IMR-90 (cell line): ENCODE results near the gene PDILT. TPM values are rescaled to one million over a fixed set of nuclear protein-coding genes. Genes with fewer than 3 reads are reported as not detected.

ENCODE experiments used
- ATAC-seq: fragments of 200-7000 bp; cut with Tn5 transposase; 2 replicates; pipeline ENCODE4 v1.9.1; 2020; ENCODE audit warnings: low read depth, mild to moderate bottlenecking, moderate library complexity
- BruUV-seq: library from RNA; stranded (reverse); fragments of 400-500 nt; replicated peaks from 2 replicates; lab custom pipeline; 2021; lab: Mats Ljungman, UMichigan
- CTCF ChIA-PET: fragments of 300-600 bp; formaldehyde crosslinking; extraction: SDS; loops from one replicate; lab custom pipeline; 2021; ENCODE audit warnings: antibody characterized with exemption; lab: Yijun Ruan, JAX
- POLR2A ChIA-PET: fragments of 300-600 bp; sonication (Branson Sonifier 250); formaldehyde crosslinking; loops from one replicate; lab custom pipeline; 2022; ENCODE audit warnings: antibody characterized with exemption; ENCODE audit not compliant: unreplicated experiment; lab: Charles Lee
- DNase-seq: peaks from one replicate; pipeline ENCODE4 v3.0.0; 2013
- H2AFZ ChIP-seq: replicated peaks from 2 replicates; pipeline ENCODE3; 2013; ENCODE audit warnings: low read length, mild to moderate bottlenecking; ENCODE audit not compliant: poor library complexity
- H2AK5ac ChIP-seq: 2 replicates; pipeline ENCODE4 v1.6.1; 2013; ENCODE audit warnings: low read depth, low read length, inconsistent platforms
- H2AK9ac ChIP-seq: replicated peaks from 2 replicates; pipeline ENCODE3; 2013; ENCODE audit warnings: mild to moderate bottlenecking, low read depth, low read length, moderate library complexity; ENCODE audit not compliant: poor library complexity
- H2BK120ac ChIP-seq: 2 replicates; pipeline ENCODE4 v1.6.1; 2013; ENCODE audit warnings: low read depth, low read length, inconsistent platforms
- H2BK15ac ChIP-seq: 3 replicates; pipeline ENCODE4 v1.6.1; 2013; ENCODE audit warnings: low read depth, low read length, inconsistent platforms
- H2BK20ac ChIP-seq: 2 replicates; pipeline ENCODE4 v1.6.1; 2013; ENCODE audit warnings: low read depth, mild to moderate bottlenecking, inconsistent platforms, low read length, moderate library complexity
- H2BK5ac ChIP-seq: 2 replicates; pipeline ENCODE4 v1.6.1; 2013; ENCODE audit warnings: mild to moderate bottlenecking, low read depth, low read length, inconsistent platforms; ENCODE audit not compliant: poor library complexity, severe bottlenecking
- H3K14ac ChIP-seq: replicated peaks from 2 replicates; pipeline ENCODE4 v1.6.1; 2013; ENCODE audit warnings: low read depth, low read length, inconsistent platforms
- H3K18ac ChIP-seq: 2 replicates; pipeline ENCODE4 v1.6.1; 2013; ENCODE audit warnings: low read depth, low read length, control low read depth
- H3K23ac ChIP-seq: 2 replicates; pipeline ENCODE4 v1.6.1; 2013; ENCODE audit warnings: low read depth, low read length, inconsistent platforms
- H3K27ac ChIP-seq: 2 replicates; pipeline ENCODE4 v1.5.1; 2013; ENCODE audit warnings: mild to moderate bottlenecking, control low read depth, low read length; ENCODE audit not compliant: insufficient read depth
- H3K27me3 ChIP-seq: 2 replicates; pipeline ENCODE4 v1.6.1; 2013; ENCODE audit warnings: low read length; ENCODE audit not compliant: control insufficient read depth, insufficient read depth
- H3K36me3 ChIP-seq: 2 replicates; pipeline ENCODE4 v1.6.1; 2013; ENCODE audit warnings: low read length, mixed read lengths; ENCODE audit not compliant: control insufficient read depth, insufficient read depth
- H3K4ac ChIP-seq: 2 replicates; pipeline ENCODE4 v1.6.1; 2013; ENCODE audit warnings: low read depth, low read length, inconsistent platforms
- H3K4me1 ChIP-seq: 2 replicates; pipeline ENCODE4 v1.6.1; 2013; ENCODE audit warnings: low read length, mixed read lengths; ENCODE audit not compliant: control insufficient read depth, insufficient read depth
- H3K4me2 ChIP-seq: 2 replicates; pipeline ENCODE4 v1.6.1; 2013; ENCODE audit warnings: low read depth, mild to moderate bottlenecking, control low read depth, low read length, moderate library complexity
- H3K4me3 ChIP-seq: 2 replicates; pipeline ENCODE4 v1.5.1; 2013; ENCODE audit warnings: low read depth, mild to moderate bottlenecking, control low read depth, low read length, moderate library complexity; ENCODE audit not compliant: insufficient read depth
- H3K56ac ChIP-seq: 2 replicates; pipeline ENCODE4 v1.6.1; 2013; ENCODE audit warnings: low read length, inconsistent platforms; ENCODE audit not compliant: insufficient read depth; ENCODE audit errors: extremely low read depth
- H3K79me1 ChIP-seq, 2 experiments: 2 replicates each; pipeline ENCODE4 v1.6.1; 2013; ENCODE audit warnings: low read length in 2 of 2, inconsistent platforms in 1 of 2, low read depth in 1 of 2
- H3K9ac ChIP-seq: 2 replicates; pipeline ENCODE4 v1.6.1; 2013; ENCODE audit warnings: low read depth, low read length, control low read depth
- H3K9me1 ChIP-seq: 2 replicates; pipeline ENCODE4 v1.6.1; 2013; ENCODE audit warnings: low read length, inconsistent platforms; ENCODE audit not compliant: insufficient read depth
- H3K9me3 ChIP-seq: 2 replicates; pipeline ENCODE4 v1.6.1; 2013; ENCODE audit warnings: low read length; ENCODE audit not compliant: control insufficient read depth, insufficient read depth
- H4K20me1 ChIP-seq: 2 replicates; pipeline ENCODE4 v1.6.1; 2013; ENCODE audit warnings: low read length, inconsistent platforms; ENCODE audit not compliant: insufficient read depth
- H4K5ac ChIP-seq: 2 replicates; pipeline ENCODE4 v1.6.1; 2013; ENCODE audit warnings: mild to moderate bottlenecking, low read depth, low read length, control low read depth
- H4K8ac ChIP-seq, 2 experiments: 2 replicates each; pipeline ENCODE4 v1.6.1; 2013; ENCODE audit warnings: low read depth in 2 of 2, low read length in 2 of 2, control low read depth in 1 of 2, inconsistent platforms in 1 of 2
- H4K91ac ChIP-seq: 2 replicates; pipeline ENCODE4 v1.6.1; 2013; ENCODE audit warnings: low read depth, low read length, inconsistent platforms; ENCODE audit not compliant: insufficient read depth
- BHLHE40 ChIP-seq: fragments of 150-350 bp; IDR thresholded peaks from 2 replicates; pipeline ENCODE4 v1.6.1; 2016; ENCODE audit warnings: mild to moderate bottlenecking, low read depth, low read length
- FOS ChIP-seq: fragments of 150-350 bp; IDR thresholded peaks from 2 replicates; pipeline ENCODE4 v1.6.1; 2016; ENCODE audit warnings: low read depth, low read length
- MAFK ChIP-seq: IDR thresholded peaks from 2 replicates; pipeline ENCODE4 v1.6.1; 2012; ENCODE audit warnings: low read depth, low read length, improper control_type of control experiment
- RCOR1 ChIP-seq: IDR thresholded peaks from 2 replicates; pipeline ENCODE4 v1.6.1; 2012; ENCODE audit warnings: mild to moderate bottlenecking, low read length, improper control_type of control experiment; ENCODE audit not compliant: insufficient replicate concordance
- USF2 ChIP-seq: fragments of 150-350 bp; IDR thresholded peaks from 2 replicates; pipeline ENCODE4 v1.6.1; 2017; ENCODE audit warnings: mild to moderate bottlenecking, antibody characterized with exemption, low read length, low read depth
- WGBS, 2 experiments: methylation state at CpG; one replicate each; pipeline versions ENCODE4 v1.1.5 to v1.1.7; 2013; ENCODE audit warnings: missing lambda C conversion rate in 2 of 2; ENCODE audit not compliant: insufficient read length in 1 of 2; ENCODE audit errors: extremely low coverage in 2 of 2; 5-methylcytosine and 5-hydroxymethylcytosine counted together
- dilution Hi-C: fragments of 300-500 bp; cut with HindIII; formaldehyde crosslinking; loops from one replicate; pipeline ENCODE4 v1.14.3; 2018; ENCODE audit warnings: low sequenced_read_pairs; ENCODE audit not compliant: unreplicated experiment
- in situ Hi-C: fragments of 300-500 bp; cut with MboI; formaldehyde crosslinking; loops from 3 replicates; pipeline ENCODE4 v1.14.3; 2019; ENCODE audit warnings: low sequenced_read_pairs, inconsistent platforms, mixed read lengths
- intact Hi-C: fragments of 100-400 bp; cut with micrococcal nuclease; formaldehyde crosslinking; loops from 2 replicates; pipeline ENCODE4 v1.10.0; 2022
- polyA plus RNA-seq, 3 experiments: library from polyadenylated mRNA; depleted of rRNA; stranded (reverse); fragments of >200 nt; gene quantifications; 2 replicates each; pipeline ENCODE4 v1.2.3, GENCODE V29; 2012; ENCODE audit warnings: low replicate concordance in 1 of 3
- total RNA-seq: library from RNA; depleted of rRNA; stranded (reverse); fragments of >200 nt; gene quantifications from 2 replicates; pipeline ENCODE4 v1.2.3, GENCODE V29; 2012

PDILT gene
- total and polyA plus RNA-seq, 2 of the 4 experiments (the other 2 are of a cell fraction), result not detected

DNA sequence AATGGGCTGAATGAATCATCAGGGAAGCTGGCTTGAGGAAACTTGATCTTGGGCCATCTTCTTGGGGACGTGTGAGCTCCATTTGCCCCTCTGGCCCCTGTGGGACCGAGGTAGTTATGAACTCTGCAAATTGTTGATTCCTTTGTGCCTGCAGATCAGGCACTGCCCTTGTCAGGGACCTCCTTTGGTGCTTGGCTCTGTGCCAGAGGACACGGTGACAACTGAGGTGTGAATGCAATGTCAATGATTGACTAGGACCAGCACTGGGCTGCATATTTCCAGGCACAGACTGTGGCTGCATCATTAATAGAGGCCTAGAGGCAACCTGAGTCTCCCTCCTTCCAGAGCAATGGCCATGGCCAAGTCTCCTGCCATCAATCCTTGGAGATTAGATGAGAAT is 23.8 kb downstream of the PDILT start:
- in situ Hi-C loops (loop anchor here (5.0 to 25.0 kb wide), 2 partner anchors 473 to 768 kb away; no protein-coding TSS in a partner anchor), intact Hi-C loops (loop anchor here (10.0 kb wide), 1 partner anchor 796 kb away; no protein-coding TSS in a partner anchor), dilution Hi-C loops (no loop called here)
- ChIA-PET CTCF (no interaction called here), POLR2A (no interaction called here)
- H3K27ac ChIP-seq, result no peak overlapping the region
- ATAC-seq (no peak), DNase-seq (no peak)
- H3K18ac ChIP-seq, result no peak overlapping the region
- H4K5ac ChIP-seq, result no peak overlapping the region
- H3K9ac ChIP-seq, result no peak overlapping the region
- no peak overlapping the region for H3K4ac ChIP-seq
- no peak overlapping the region for H3K23ac ChIP-seq
- H2BK5ac ChIP-seq, result no peak overlapping the region
- no peak overlapping the region for H2AK5ac ChIP-seq
- H2BK120ac ChIP-seq, result no peak overlapping the region
- H4K91ac ChIP-seq, result no peak overlapping the region
- H3K27me3 ChIP-seq, result no peaks in the 10 kb centered on the region
- H4K8ac ChIP-seq, result no peak overlapping the region
- no peaks in the 10 kb centered on the region for H4K20me1 ChIP-seq
- no peak overlapping the region for H2BK20ac ChIP-seq
- no peak overlapping the region for H2AK9ac ChIP-seq
- no peaks in the 10 kb centered on the region for H3K79me1 ChIP-seq
- WGBS, 2 experiments, result no CpG with 5 or more reads among the region's 3 CpGs
- no peaks in the 10 kb centered on the region for H3K36me3 ChIP-seq
- H3K9me1 ChIP-seq, result no peaks in the 10 kb centered on the region
- H3K4me2 ChIP-seq, result no peak overlapping the region
- no peak overlapping the region for H2BK15ac ChIP-seq
- H3K4me1 ChIP-seq, result no peaks in the 10 kb centered on the region
- no peak overlapping the region for H3K4me3 ChIP-seq
- TF ChIP-seq USF2 (no peak), FOS (no peak), RCOR1 (no peak), BHLHE40 (no peak), MAFK (no peak)
- BruUV-seq, result no TSS peak
- H3K56ac ChIP-seq, result no peak overlapping the region
- no peaks in the 10 kb centered on the region for H3K9me3 ChIP-seq
- H2AFZ ChIP-seq, result no peak overlapping the region
- H3K14ac ChIP-seq, result no peak overlapping the region
